HG03442 (cell line): ENCODE results near the gene IPCEF1.
"Not testable (repeated sequence)": the region's sequence is repeated elsewhere in the genome, so short reads cannot be mapped to it uniquely, and the experiment has no call there.

Experiments
- ATAC-seq: cut with Tn5 transposase; IDR thresholded peaks from one replicate; pipeline ENCODE4 v1.9.1; 2021; ENCODE audit warnings: mild to moderate bottlenecking, moderate library complexity; ENCODE audit not compliant: unreplicated experiment

Gene IPCEF1

GRCh38 chr6:154228521-154228905, 128.1 kb downstream of the IPCEF1 start:
- no peak for ATAC-seq

- no peak for ATAC-seq
These were observed 128.6 kb downstream of the IPCEF1 start for GRCh38 chr6:154227862-154228520.

GRCh38 chr6:154226461-154226860, 130.1 kb downstream of the IPCEF1 start:
- no peak for ATAC-seq

GRCh38 chr6:154223296-154223695, 133.3 kb downstream of the IPCEF1 start:
- no peak for ATAC-seq

- no peak for ATAC-seq
These were observed 133.9 kb downstream of the IPCEF1 start for GRCh38 chr6:154222716-154223115.

GRCh38 chr6:154219250-154219649, 137.4 kb downstream of the IPCEF1 start:
- ATAC-seq: no peak

- no peak for ATAC-seq
These were observed 137.8 kb downstream of the IPCEF1 start for GRCh38 chr6:154218787-154219186.

- ATAC-seq: no peak
These were observed 138.3 kb downstream of the IPCEF1 start for GRCh38 chr6:154218301-154218700.

GRCh38 chr6:154213782-154214181, 142.8 kb downstream of the IPCEF1 start:
- ATAC-seq: no peak

- ATAC-seq: no peak
These were observed 145.9 kb downstream of the IPCEF1 start for GRCh38 chr6:154210678-154211077.

- no peak for ATAC-seq
These were observed 147.0 kb downstream of the IPCEF1 start for GRCh38 chr6:154209555-154209954.

GRCh38 chr6:154206996-154207395, 149.6 kb downstream of the IPCEF1 start:
- ATAC-seq: no peak

- ATAC-seq: no peak
These were observed 150.5 kb downstream of the IPCEF1 start for GRCh38 chr6:154206141-154206540.

- ATAC-seq: no peak
These were observed 153.6 kb downstream of the IPCEF1 start for GRCh38 chr6:154202958-154203357.

- ATAC-seq: no peak
These were observed 154.3 kb downstream of the IPCEF1 start for GRCh38 chr6:154202339-154202738.

GRCh38 chr6:154201688-154202087, 154.9 kb downstream of the IPCEF1 start:
- ATAC-seq: not testable (repeated sequence)

- ATAC-seq: no peak
These were observed 159.3 kb downstream of the IPCEF1 start for GRCh38 chr6:154197196-154197860.

- no peak for ATAC-seq
These were observed 160.2 kb downstream of the IPCEF1 start for GRCh38 chr6:154196333-154196885.

GRCh38 chr6:154187714-154188113, 168.9 kb downstream of the IPCEF1 start:
- ATAC-seq: peak; percentile 72

- no peak for ATAC-seq
These were observed 169.4 kb downstream of the IPCEF1 start for GRCh38 chr6:154187203-154187602.

- ATAC-seq: no peak
These were observed 177.2 kb downstream of the IPCEF1 start for GRCh38 chr6:154179434-154179833.

- ATAC-seq: not testable (repeated sequence)
These were observed 184.2 kb downstream of the IPCEF1 start for GRCh38 chr6:154172393-154172792.
